Activated CD8-positive, alpha-beta memory T cell treated with anti-CD3 and anti-CD28 coated beads for 48 hours (primary cell): ENCODE measurements around the gene CORO2B.

Experiments used
- DNase-seq, 3 experiments: peaks; one replicate each; pipeline ENCODE4 v3.0.0-alpha.2; 2020; ENCODE audit warnings: low read depth in 2 of 3, low spot score in 2 of 3

CORO2B gene

DNA sequence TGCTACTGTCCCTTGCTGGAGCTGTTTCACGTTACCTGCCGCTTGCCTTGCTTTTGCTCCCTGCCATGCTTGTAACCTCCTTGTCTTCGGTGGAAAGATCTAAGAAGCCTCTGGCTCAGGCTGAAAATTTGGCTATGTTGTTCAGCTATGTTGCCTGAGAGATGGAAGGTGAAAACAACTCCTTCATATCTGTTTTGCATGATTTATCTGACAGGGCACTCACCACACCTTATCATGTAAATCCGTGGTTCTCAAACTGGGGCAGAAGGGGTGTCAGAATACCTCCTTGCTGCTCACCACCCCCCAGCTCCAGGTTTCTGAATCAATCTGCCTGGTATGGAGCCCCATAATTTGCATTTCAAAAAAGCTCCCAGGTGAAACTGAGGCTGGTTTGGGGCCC, 6.5 kb upstream of the CORO2B start:
- DNase-seq, result no peak

- DNase-seq, result no peak
Observed at GRCh38 chr15:68572921-68573320, 5.9 kb upstream of the CORO2B start.

DNA sequence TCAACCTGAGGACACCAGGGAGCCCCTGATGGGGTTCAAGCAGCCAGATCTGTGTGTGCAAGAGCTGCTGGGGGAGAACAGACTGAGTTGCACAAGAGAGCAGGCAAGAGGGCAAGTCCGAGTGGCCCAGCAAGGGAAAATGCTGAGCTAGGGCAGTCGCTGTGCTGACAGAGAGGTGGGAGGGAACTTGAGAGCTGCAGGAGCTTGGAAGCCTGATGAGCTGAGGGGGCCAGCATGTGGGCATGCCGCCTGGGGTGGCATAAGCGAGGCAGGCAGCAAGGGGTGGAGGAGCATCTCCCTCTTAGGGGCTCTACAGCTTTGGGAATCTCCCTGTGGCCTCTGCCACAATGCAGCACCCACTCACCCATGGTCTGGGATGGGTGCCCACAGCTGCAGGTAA, 4.7 kb upstream of the CORO2B start:
- no peak for DNase-seq

DNA sequence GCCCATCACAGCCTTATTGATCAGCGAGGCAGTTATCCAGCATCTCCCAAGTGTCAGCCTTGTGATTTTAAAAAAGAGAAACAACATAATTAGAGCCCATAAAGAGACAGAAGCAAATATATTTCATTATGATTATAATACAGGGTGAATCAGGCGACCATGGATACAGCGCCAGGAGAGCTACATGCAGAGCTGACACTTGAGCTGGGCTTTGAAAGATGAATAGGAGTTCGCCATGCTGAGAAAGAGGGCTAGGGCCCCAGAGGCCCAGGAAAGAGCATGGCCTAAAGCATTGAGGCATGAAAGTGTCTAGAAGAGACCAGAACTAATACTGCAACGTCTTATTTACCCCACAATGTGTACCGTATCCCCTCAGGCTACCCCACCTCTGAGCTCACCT, 4.2 kb upstream of the CORO2B start:
- no peak for DNase-seq

- no peak for DNase-seq
Observed at GRCh38 chr15:68576235-68576892, 2.4 kb upstream of the CORO2B start.

- no peak for DNase-seq
Observed at GRCh38 chr15:68578175-68578979, 416 bp upstream of the CORO2B start.

- DNase-seq, result no peak
Observed at GRCh38 chr15:68580026-68580882, 1.5 kb downstream of the CORO2B start.

GRCh38 chr15:68580883-68581155, 2.0 kb downstream of the CORO2B start:
- DNase-seq, result no peak

GRCh38 chr15:68581725-68582124, 2.9 kb downstream of the CORO2B start:
- DNase-seq, result no peak

GRCh38 chr15:68582236-68582635, 3.4 kb downstream of the CORO2B start:
- no peak for DNase-seq

DNA sequence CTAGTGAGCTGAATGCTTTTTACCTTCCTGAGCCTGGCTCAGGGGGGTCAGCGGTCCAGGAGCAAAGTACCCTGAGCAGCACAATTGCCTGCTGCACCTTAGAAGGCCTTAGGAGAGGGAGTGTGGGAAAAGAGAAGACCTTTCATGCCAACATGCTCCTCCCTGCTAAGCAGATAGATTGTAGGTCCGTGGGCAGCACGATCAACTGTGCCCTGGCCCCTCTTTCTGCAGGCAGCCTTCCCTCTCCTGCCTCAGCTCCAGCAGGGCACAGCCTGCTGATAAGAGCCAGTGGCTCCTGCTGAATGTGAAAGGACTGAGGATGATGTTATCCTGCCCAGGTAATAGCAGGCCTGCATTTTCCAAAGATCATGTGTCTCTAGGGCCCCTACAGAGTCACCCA, 4.1 kb downstream of the CORO2B start:
- DNase-seq, result no peak

DNA sequence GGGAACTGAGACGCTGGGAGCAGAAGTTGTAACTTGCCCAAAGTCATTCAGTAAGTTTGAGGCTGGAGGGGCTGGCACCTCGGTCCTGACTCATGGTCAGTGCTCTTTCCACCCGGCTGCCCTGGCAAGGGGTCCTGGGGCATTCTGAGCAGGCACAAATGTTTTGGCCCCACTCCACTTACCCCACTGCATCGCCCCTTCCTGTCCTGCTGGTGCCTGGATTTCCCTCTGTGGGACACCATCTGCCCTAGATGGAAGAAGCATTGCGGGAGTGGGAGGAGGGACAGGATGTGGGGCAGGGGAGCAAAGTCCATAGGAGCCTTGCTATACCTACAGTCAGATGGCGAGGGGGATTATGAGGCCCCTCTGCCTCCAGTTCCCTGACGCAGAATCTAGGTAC, 4.5 kb downstream of the CORO2B start:
- DNase-seq, result no peak

- DNase-seq, result no peak
Observed at GRCh38 chr15:68583936-68584755, 5.4 kb downstream of the CORO2B start.

DNA sequence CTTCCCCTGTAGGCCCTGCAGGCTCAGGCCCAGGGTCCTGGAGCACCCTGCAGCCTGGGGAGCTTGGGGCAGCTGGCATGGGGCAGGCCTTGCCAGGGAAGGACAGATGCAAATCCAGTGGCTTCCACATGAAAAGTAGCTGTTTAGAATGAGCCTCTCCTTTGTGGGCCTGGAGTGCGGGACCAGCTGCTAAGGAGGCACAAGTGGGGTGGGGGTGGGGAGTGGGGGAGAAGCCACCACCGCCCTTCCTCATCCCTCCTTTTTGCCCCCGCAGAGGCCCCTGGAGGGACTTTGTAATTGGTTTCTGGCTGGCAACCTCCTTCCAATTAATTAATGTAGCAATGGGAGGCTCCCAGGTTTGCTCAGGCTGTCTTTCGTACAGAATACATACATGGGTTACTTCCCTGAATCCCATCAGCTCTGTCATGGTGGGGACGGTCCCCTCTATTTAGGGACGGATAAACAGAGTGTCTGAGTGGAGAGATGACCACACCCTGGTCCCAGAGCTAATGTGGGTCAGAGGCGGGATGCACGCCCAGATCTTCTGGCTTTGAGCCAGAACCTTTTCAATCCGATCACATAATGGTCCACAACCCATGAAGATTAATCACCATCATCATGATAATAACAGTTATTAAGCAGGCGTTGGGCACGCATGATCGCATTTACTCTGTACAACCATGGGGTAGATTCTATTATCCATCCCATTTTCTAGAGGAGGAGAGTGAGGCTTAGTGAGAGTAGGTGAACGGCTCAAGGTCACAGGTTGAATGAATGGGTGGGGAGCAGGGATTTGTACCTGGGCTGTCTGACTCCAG, 6.2 kb downstream of the CORO2B start:
- no peak for DNase-seq

DNA sequence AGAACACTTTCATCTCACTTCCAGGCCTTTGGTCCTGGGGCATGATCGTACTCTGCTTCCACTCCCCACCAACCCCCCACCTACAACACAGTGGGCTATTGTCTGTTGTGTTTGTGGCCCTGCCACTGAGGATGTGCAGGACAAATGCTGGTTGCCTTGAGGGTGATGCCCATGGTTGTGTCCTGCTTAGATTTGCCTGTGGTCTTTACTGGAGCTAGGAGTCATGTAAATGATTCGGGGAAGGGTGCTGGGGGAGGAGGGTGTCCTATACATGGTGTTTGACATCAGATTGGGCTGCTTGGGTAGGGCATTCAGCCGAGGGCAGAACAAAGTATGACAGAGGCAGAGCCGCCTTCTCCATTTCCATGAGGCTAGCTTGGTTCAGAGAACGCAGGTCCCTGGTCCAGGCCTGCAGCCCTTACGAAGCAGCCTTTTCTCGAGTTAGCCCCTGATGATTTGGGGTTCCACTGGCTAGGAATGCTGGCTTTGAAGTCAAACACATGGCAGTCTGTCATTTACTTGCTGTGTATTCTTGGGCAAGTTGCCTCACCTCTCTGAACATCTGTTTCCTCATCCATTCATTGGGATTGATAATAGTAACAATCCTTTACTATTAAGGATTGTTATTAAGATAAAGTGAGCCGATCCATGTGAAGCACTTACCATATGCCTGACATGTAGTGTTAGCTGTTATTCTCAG, 6.9 kb downstream of the CORO2B start:
- no peak for DNase-seq

DNA sequence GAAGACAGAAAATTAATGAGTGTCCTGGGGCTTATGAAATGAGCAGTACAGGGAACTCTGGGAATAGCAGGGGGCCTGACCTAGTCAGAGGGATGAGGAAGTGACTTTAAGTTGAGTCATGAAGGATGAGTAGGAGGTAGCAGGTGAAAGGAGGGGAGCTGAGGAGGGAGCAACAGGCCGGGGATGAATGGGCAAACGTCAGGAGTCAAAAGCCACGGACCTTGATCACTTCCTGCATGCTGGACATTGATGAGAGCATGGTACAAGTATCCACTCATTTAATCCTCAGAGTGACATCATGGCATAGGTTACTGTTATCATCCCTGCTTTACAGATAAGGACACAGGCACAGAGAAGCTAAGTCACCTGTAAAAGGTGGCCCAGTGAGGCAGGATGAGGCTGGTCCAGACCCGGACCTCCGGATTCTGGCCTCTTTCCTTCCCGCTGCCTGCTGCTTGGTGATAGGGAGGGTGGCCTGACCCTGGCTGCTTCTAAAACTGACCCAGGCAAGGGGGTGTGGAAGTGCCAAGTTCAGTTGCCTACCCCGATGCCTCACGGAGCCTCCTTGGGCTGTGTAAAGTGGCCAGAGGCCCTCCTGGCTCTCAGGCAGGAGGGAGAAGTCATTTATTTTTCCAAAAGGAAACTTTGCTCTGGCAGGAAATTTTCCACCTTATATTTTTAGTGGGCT, 7.6 kb downstream of the CORO2B start:
- DNase-seq, result no peak

DNA sequence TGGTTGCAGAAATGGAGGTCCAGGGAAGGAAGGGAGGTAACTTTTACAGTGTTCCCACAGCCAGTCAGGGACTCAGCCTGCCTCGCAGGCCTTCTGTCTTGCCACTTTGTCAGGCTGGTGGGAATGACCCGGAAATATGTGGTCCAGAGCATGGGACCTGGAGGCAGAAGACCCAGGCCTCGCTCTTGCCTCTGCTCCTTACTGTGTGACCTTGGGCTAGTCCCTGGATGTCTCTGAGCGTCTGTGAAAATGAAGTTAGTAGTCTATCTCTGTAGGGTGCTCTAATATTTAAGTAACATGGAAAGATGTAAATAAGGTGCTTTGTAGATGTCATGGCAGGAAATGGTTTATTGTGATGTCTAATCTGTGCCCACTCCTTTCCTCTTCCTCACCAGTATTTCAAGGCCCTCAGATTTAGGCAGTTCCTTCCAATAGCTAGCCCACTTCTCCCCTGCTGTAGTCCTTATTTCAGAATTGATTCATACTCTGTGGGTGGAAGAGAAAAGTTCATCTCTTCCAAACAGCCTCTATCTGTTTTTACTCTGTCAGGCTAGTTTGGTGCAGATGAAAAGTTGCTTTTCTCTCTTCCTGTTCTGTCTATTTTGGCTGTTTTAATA, 9.1 kb downstream of the CORO2B start:
- DNase-seq, result no peak

- DNase-seq, result no peak
Observed at GRCh38 chr15:68589053-68589452, 10.3 kb downstream of the CORO2B start.
